NT2/D1 (cell line): ENCODE results near the gene TRPM2.
"Not testable (repeated sequence)": the region's sequence is repeated elsewhere in the genome, so short reads cannot be mapped to it uniquely, and the experiment has no call there.

ENCODE experiments used
- DNase-seq: peaks from one replicate; pipeline ENCODE4 v3.0.0-alpha.2; 2011; ENCODE audit warnings: low read depth, low spot score
- H3K27me3 ChIP-seq: 2 replicates; pipeline ENCODE4 v1.6.0; 2011; ENCODE audit warnings: mild to moderate bottlenecking; ENCODE audit not compliant: insufficient read length, insufficient read depth
- H3K36me3 ChIP-seq: 2 replicates; pipeline ENCODE4 v1.6.1; 2011; ENCODE audit warnings: mild to moderate bottlenecking, low read length, mixed read lengths; ENCODE audit not compliant: insufficient read depth, insufficient read length
- H3K4me1 ChIP-seq: 2 replicates; pipeline ENCODE4 v1.5.1; 2011; ENCODE audit not compliant: insufficient read depth, insufficient read length
- H3K4me3 ChIP-seq: 2 replicates; pipeline ENCODE4 v1.5.1; 2011; ENCODE audit warnings: low read depth; ENCODE audit not compliant: insufficient read length
- H3K9ac ChIP-seq: 2 replicates; pipeline ENCODE4 v1.6.0; 2011; ENCODE audit warnings: low read depth; ENCODE audit not compliant: insufficient read length
- H3K9me3 ChIP-seq: 2 replicates; pipeline ENCODE4 v1.5.1; 2011; ENCODE audit warnings: mild to moderate bottlenecking, low read length; ENCODE audit not compliant: insufficient read depth
- SUZ12 ChIP-seq: IDR thresholded peaks from 2 replicates; pipeline ENCODE4 v1.6.1; 2011; ENCODE audit not compliant: insufficient read length, insufficient read depth; ENCODE audit errors: extremely low read depth
- YY1 ChIP-seq: IDR thresholded peaks from 2 replicates; pipeline ENCODE4 v1.6.1; 2011; ENCODE audit not compliant: insufficient read length, insufficient read depth
- ZNF274 ChIP-seq: IDR thresholded peaks from 2 replicates; pipeline ENCODE4 v1.6.1; 2011; ENCODE audit warnings: mild to moderate bottlenecking, low read depth, low read length

Gene TRPM2

DNA sequence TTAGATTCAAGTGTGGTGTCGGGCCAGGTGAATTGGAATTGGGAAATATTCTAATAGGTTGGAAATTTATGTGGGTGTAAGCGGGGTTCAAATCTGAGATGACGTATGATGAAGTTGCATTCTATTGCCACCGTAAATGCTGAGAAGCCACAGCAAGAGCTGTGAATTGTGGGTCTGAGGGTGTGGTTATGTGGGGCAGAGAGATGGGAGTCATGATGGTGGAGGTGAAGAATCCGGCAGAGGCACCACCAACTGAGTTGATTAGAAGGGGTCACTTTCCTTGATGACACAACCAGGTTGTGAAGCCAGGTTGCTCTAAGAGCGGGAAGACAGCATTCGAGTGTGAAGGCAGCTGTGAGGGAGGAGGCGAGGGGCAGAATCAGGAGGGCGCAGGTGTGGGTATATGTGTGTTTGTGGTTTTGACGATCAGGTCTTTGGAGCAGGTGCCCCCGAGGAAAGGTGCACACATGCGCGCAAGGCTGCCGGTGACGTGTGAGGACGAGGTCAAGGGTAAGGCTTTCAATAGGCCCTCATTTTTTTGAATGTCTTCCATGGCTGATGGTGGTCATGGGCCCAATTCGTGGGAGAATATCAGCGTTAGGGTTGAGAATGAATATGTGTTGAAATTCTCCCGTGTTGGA is 120.6 kb downstream of the TRPM2 start:
- no peaks in the 10 kb centered on the region for H3K27me3 ChIP-seq
- DNase-seq: no peak
- no peaks in the 10 kb centered on the region for H3K4me1 ChIP-seq
- H3K4me3 ChIP-seq: no peak overlapping the region
- H3K36me3 ChIP-seq: no peaks in the 10 kb centered on the region
- peaks cover 8% of the 10 kb centered on the region; the same call in 1 of the 2 replicates for H3K9me3 ChIP-seq
- H3K9ac ChIP-seq: no peak overlapping the region
- TF ChIP-seq YY1: no peak
- no peak for TF ChIP-seq ZNF274
- no peak for TF ChIP-seq SUZ12

DNA sequence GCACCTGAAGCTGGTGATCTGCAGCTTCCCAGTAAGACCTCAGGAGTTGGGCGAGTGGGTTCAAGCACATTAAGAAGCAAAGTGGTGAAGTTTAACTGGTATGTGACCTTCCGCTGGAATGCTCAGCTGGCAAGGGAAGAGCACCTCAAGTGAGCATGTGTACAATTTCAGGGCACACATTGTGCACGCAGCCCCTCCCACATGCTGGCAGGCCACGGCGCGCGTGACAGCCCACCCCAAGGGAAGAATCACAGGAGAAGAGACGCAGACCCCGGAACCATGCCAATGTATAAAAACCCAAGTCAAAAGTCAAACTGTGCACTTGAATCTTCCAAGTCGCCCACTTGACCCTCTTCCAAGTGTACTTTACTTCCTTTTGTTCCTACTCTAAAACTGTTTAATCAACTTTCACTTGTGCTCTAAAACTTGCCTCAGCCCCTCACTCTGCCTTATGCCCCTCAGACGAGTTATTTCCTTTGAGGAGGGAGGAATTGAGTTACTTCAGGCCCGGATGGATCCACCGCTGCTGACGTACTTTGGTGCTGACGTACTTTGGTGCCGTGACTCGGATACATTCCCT is 121.9 kb downstream of the TRPM2 start:
- DNase-seq: no peak
- Histone ChIP-seq H3K27me3 (no peaks in the 10 kb centered on the region), H3K4me3 (no peak overlapping the region), H3K9me3 (peaks cover 8% of the 10 kb centered on the region; the same call in 1 of the 2 replicates), H3K9ac (no peak overlapping the region), H3K36me3 (no peaks in the 10 kb centered on the region), H3K4me1 (peaks cover 3% of the 10 kb centered on the region)
- TF ChIP-seq ZNF274 (no peak), SUZ12 (no peak), YY1 (no peak)

DNA sequence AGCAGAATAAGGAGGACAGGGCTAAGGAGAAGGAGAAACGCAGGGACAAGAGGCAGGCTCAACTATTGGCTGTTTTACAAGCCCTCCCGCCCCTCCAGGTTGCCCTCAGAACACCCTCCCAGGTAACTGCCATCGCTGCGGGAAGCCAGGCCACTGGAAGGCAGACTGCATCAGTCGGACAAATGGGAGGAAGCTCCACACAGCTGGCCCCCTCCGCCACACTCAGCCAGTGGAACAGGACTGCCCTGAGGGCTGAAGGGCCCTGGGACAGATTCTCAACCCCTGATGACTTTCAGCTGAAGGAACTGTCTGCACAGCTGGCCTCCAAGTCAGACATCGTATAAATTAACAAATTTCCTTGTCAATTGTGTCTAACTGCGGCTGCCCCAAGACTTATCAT is 123.7 kb downstream of the TRPM2 start:
- TF ChIP-seq YY1 (no peak), SUZ12 (no peak), ZNF274 (no peak)
- Histone ChIP-seq H3K9me3 (peaks cover 3% of the 10 kb centered on the region; the same call in 1 of the 2 replicates), H3K4me1 (peaks cover 7% of the 10 kb centered on the region), H3K9ac (no peak overlapping the region), H3K27me3 (no peaks in the 10 kb centered on the region), H3K4me3 (no peak overlapping the region), H3K36me3 (no peaks in the 10 kb centered on the region)
- DNase-seq: no peak

DNA sequence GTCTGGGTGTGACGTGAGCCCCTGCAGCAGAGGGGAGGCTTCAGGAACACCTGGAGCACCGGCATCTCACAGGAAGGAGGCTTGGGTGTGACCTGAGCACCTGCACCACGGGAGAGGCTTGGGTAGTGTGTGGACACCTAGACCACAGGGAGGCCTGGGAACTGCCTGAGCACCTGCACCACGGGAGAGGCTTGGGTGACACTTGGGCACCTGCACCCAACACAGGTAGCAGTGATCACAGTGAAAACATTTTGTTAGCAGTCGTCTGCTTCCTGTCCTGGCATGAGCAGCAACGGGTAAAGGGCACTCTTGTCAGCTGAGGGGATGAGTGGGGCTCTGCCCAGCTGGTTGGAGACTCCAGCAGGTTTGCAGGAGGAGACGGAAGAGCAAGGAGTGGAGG is 124.3 kb downstream of the TRPM2 start:
- no peaks in the 10 kb centered on the region for H3K9me3 ChIP-seq
- H3K9ac ChIP-seq: no peak overlapping the region
- no peak overlapping the region for H3K4me3 ChIP-seq
- no peaks in the 10 kb centered on the region for H3K27me3 ChIP-seq
- no peak for TF ChIP-seq SUZ12
- TF ChIP-seq ZNF274: no peak
- no peaks in the 10 kb centered on the region for H3K36me3 ChIP-seq
- H3K4me1 ChIP-seq: peaks cover 7% of the 10 kb centered on the region
- no peak for DNase-seq

DNA sequence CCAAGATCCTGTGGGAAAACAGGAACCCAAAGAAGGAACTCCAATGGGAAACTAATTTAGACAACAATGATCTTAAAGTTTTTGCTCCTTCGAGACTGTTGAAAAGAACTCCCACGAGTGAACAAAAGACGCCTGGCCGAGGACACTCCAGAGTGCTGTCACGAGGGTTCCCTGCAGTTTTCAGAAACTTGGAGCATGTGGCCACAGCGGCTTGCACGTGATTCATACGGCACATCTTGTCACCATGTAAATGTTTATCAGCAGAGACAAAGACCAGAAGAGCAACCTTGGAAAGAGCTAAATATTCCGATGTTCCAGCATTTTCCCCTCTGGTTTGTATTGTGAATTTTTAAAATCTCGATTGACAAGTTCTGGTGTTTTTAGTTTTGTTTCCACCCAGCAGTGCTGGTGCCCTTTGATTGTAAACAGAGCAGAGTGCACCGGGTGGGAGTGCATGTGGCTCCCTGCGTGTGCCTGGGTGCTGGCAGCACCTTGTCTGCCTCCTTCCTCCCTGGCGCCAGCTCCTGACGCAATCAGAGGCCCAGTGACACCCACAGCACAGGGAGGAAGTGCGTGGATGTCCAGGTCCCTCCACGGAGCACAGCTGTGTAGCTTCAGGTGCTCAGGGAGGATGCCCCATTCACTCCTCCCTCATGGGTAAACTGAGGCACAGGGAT is 124.8 kb downstream of the TRPM2 start:
- no peak for TF ChIP-seq SUZ12
- TF ChIP-seq YY1: no peak
- no peak for TF ChIP-seq ZNF274
- peaks cover 7% of the 10 kb centered on the region for H3K4me1 ChIP-seq
- H3K9me3 ChIP-seq: no peaks in the 10 kb centered on the region
- DNase-seq: no peak
- H3K36me3 ChIP-seq: no peaks in the 10 kb centered on the region
- H3K4me3 ChIP-seq: no peak overlapping the region
- no peaks in the 10 kb centered on the region for H3K27me3 ChIP-seq
- H3K9ac ChIP-seq: no peak overlapping the region

DNA sequence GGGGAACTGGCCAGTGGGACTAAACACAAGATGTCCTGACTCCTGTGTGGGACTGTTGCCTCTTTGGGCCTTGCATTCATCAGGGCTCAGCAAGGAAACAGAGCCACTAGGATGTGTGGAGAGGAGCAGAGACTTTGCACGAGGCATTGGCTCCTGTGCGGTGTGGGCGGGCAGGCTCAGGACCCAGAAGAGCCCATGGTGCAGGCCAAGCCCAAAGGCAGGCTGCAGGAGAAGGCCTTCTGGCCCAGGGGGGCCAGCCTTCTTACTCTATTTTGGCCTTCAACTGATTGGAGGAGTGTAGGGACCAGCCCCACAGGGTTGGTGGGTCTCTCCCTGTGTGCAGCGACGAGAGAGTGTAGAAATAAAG is 125.4 kb downstream of the TRPM2 start:
- H3K36me3 ChIP-seq: no peaks in the 10 kb centered on the region
- no peak for DNase-seq
- no peak overlapping the region for H3K9ac ChIP-seq
- peaks cover 7% of the 10 kb centered on the region for H3K4me1 ChIP-seq
- no peaks in the 10 kb centered on the region for H3K27me3 ChIP-seq
- TF ChIP-seq SUZ12: no peak
- TF ChIP-seq YY1: no peak
- TF ChIP-seq ZNF274: no peak
- H3K4me3 ChIP-seq: no peak overlapping the region
- no peaks in the 10 kb centered on the region for H3K9me3 ChIP-seq

DNA sequence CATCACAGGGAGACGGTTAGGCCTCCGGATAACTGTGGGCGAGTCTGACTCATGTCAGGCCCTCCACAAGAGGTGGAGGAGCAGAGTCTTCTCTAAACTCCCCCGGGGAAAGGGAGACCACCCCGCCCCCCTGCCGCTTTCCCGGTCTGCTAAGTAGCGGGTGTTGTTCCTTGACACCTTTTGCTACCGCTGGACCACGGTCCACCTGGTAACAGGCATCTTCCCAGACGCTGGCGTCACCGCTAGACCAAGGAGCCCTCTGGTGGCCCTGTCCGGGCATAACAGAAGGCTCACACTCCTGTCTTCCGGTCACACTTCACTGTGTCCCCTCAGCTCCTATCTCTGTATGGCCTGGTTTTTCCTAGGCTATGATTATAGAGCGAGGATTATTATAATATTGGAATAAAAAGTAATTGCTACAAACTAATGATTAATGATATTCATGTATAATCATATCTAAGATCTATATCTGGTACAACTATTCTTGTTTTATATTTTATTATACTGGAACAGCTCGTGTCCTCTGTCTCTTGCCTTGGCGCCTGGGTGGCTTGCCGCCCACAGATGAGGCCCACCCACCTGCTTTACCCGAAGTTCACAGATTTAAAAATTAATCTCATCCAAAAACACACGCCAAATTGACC is 126.3 kb downstream of the TRPM2 start:
- not testable (repeated sequence) for H3K9me3 ChIP-seq, H3K9ac ChIP-seq, H3K4me1 ChIP-seq, H3K27me3 ChIP-seq, DNase-seq, H3K36me3 ChIP-seq, H3K4me3 ChIP-seq
